GM18873 (cell line): ENCODE measurements around the gene CCDC179.
A peak's percentile ranks its signal among the peaks of the same experiment; 100 is the strongest.

ENCODE experiments used
- ATAC-seq: cut with Tn5 transposase; IDR thresholded peaks from one replicate; pipeline ENCODE4 v1.9.1; 2021; ENCODE audit warnings: mild to moderate bottlenecking, moderate library complexity, moderate number of reproducible peaks; ENCODE audit not compliant: unreplicated experiment, low FRiP score

CCDC179 gene

DNA sequence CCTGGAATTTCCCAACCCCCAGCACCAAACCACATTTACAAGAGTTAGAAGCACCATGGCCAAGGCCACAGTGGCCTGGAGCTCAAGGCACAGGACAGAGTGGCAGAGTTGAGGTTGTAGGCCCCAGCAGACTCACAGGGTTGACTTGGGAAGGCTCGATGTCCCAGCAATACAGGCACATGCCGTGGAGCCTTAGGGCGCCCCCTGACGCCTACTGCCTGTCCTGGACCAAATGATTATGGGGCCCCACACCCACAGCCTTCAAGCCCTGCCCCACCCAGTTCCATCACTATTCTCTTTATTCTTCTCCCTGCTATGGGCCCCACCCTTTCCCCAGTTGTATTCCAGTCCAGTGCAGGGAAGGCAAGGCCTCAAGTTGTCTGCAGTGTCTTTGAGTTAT, at the start of gene CCDC179:
CCDC179 (minus strand) TSS at position 234 of the 400 bp plus-strand sequence; CDS start at position 181, 53 bp downstream.
- no peak for ATAC-seq

DNA sequence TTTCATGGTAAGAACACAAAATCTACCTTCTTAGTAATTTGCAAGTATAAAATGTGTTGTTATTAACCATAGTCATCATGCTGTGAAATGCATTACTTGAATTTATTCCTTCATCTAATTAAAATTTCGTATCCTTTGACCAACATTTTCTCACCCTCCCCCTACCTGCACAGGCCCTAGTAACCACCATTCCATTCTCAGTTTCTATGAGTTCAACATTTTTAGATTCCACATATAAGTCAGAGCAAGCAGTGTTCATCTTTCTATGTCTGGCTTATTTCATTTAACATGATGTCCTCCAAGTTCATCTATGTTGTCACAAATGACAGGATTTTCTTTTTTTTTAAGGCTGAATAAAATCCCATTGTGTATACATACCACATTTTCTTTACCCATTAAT, 43.5 kb upstream of the CCDC179 start:
- peak; percentile 57 for ATAC-seq

GRCh38 chr11:22901603-22902002, 41.3 kb upstream of the CCDC179 start:
- ATAC-seq, result no peak

DNA sequence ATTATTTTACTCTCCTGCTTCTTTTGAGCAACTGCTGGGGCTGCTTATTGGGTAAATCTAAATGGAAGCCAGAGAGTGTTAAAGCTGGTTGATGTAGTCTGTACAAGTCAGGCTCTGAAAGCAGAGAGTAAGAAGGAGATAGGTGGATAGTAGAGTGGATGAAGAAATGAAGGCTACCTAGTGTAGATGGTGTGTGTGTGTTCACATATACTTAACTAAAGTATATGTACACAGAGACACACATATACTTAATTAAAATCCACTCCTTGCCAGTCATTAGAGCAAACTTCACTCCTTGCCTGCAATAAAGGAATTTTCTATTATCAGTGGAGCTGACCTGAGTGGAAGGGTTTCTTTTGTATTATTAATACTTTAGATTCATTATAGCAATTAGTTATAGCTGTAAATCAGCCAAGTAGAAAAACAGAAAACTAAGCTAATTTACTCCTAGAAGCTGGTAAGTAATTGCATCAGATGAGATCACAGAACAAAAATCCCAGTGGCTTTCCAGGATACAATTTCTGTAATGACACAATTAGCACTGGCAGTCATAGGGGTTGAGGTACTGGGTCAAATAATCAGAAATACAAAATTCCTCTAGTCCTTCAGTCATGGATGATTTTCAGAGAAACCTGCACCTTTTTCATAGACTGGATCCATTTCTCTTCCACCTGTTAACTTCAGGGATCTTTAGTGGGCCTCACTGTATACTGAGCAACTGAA, 40.7 kb upstream of the CCDC179 start:
- ATAC-seq, result no peak

- ATAC-seq, result no peak
Observed at GRCh38 chr11:22898036-22898435, 37.8 kb upstream of the CCDC179 start.

GRCh38 chr11:22890227-22890626, 30.0 kb upstream of the CCDC179 start:
- ATAC-seq, result no peak

DNA sequence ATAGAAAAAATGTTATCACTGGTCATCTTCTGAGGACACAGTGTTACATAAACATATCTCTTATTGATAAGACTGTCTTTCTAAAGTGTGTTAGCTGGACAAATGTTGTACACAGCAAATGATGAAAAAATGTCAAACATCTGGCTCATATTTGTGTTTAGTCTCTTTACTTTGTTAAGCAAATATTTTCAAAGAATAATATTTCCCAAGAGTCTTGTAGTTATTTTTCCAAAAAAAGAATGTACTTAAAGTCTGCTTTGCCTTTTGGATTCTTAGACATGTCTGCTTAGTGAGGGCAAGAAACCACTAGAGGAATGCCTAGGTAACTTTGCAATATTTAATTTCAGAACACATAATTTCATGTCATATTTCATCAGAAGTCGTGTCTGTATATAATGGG, 23.9 kb upstream of the CCDC179 start:
- no peak for ATAC-seq

DNA sequence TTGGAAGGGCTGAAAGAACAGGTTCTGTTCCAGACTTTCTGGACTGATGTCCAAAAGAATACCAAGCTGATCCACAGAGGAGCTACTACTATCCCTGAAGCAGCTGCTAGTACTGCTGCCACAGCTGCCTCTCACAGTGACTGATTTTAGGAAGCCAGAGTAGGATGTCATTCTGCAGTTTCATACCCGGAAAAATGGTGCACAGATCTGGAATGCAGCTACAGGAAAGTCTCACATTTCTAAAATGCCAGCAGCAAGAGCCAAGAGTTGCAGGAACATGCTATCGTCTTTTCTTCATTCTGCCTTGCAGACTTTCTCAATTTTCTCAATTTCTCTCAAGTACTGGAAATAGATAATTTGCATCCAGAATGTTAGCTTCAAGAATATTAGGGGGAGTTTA, 19.4 kb upstream of the CCDC179 start:
- ATAC-seq, result no peak

- no peak for ATAC-seq
Observed at GRCh38 chr11:22878604-22879003, 18.3 kb upstream of the CCDC179 start.

GRCh38 chr11:22878039-22878438, 17.8 kb upstream of the CCDC179 start:
- ATAC-seq, result no peak

DNA sequence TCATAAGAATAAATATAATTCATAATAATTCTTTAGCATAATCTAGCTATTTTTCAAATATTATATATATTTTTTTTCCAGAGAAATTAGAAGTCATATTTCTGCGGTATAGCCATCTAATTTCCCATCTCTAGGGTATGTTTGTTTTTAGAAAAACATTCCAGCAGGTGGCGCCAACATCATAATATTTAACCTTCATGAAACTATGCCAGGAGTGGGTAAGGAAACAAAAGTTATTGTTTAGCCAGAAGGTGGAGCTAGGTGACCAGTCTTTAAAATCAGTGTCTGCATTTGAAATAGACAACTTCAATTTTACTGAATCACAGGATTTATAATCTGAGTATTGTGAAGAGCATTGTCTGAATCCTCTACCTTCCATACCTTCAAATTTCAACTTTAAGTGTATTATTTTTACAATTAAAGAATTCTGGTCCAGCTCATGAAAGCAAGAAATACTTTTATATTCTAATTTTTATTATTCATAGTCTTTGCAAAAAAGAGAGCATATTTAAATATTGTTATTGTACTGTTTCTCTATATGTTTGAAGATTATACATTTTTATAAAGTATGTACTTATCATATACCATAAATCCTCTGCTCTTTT, 15.7 kb upstream of the CCDC179 start:
- peak; percentile 96 for ATAC-seq

GRCh38 chr11:22869325-22869724, 9.1 kb upstream of the CCDC179 start:
- ATAC-seq, result peak; percentile 74

DNA sequence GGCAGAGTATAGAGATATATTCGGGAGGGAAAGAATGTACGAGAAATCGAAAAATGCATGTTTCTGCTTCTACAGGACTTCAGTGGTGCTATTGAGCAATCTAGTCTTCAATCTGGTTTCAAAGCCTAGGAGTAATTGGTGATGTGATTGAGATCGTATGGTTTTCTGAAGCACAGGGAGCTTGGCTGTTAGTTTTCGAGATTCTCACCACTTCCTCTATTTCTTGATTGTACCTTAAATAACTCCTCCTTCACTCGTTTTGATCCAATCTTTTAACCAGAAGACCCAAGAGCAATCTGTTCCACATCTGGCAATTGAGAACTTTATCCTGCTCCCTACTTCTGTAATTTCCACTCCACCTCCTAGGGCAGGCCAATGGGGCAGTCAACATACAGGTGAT, 518 bp downstream of the CCDC179 start:
- no peak for ATAC-seq

GRCh38 chr11:22851477-22851876, 8.8 kb downstream of the CCDC179 start:
- ATAC-seq, result no peak

- ATAC-seq, result no peak
Observed at GRCh38 chr11:22846726-22847125, 13.5 kb downstream of the CCDC179 start.

- ATAC-seq, result no peak
Observed at GRCh38 chr11:22832315-22833015, 27.8 kb downstream of the CCDC179 start.

DNA sequence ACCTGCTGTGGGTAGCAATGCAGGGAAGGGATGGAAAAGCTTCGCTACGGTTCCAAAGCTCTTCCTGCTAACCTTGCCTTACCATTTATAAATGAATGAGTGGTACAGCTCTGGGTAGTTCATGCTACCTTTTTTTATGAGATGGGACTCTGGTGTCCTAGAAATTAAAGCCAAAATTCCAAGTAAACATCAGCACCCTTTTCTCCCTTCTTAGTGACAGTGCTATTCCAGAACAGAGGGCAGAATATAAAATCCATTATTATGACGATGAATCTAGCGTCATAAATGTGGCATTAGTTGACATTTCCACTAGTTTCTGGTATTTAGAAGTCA, 30.2 kb downstream of the CCDC179 start:
- no peak for ATAC-seq

GRCh38 chr11:22829231-22830081, 30.8 kb downstream of the CCDC179 start, which contains the start of gene SVIP:
Gene SVIP, minus strand, starts transcription at chr11:22829801. Its CDS starts 53 bp downstream, at chr11:22829748.
- ATAC-seq, result peak; percentile 91

DNA sequence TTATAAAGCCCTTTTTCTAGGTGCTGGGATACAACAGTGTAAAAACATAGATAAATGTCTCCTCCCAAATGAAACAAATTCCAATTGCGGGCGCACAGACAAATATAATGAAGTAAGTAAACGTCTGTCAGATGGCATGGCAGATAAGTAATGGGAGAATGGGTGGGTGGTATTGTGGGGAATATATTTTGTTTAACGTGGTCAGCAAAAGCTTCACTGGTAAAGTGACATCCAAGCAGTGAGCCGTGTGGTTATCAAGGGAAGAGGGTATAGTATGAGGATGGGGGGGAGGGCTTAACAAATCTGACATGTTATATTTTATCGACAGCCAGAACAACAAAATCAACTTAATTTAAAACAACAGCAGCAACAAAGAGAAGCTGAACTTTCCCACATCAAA, 31.9 kb downstream of the CCDC179 start:
- no peak for ATAC-seq

DNA sequence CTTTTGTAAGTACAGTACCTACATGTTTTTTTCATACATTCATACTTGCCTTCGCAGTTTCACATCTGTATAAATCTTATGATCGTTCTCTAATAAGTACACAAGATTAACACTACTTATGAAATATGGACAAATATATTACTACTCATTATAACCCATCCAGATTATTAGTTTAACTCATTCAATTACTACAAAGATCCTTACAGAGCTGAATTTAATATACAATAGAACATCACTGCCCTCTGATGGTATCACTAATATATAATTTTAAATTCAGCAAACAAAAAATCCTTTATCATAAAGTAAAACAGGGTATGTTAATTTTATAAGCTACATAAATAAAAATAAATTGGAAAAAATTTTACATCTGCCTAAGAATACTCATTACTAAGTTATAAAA, 38.1 kb downstream of the CCDC179 start:
- ATAC-seq, result no peak

GRCh38 chr11:22809893-22810292, 50.4 kb downstream of the CCDC179 start:
- no peak for ATAC-seq
